GM23338 (cell line): ENCODE measurements around the gene APPL2. TPM values are rescaled to one million over a fixed set of nuclear protein-coding genes. Genes with fewer than 3 reads are reported as not detected.
A peak's percentile ranks its signal among the peaks of the same experiment; 100 is the strongest.

ENCODE experiments used
- ATAC-seq: fragments of 200-7000 bp; cut with Tn5 transposase; 3 replicates; pipeline ENCODE4 v1.9.1; 2020
- DNase-seq: peaks from one replicate; pipeline ENCODE4 v3.0.0-alpha.2; 2015; ENCODE audit warnings: low spot score
- H2AFZ ChIP-seq: fragments of 200-600 bp; sonication (generic); 2 replicates; pipeline ENCODE4 v1.8.0; 2016; ENCODE audit warnings: antibody characterized with exemption, mild to moderate bottlenecking, moderate library complexity
- H3F3A ChIP-seq: fragments of 200-600 bp; sonication (generic); replicated peaks from 2 replicates; pipeline ENCODE4 v1.8.0; 2017; ENCODE audit warnings: antibody characterized with exemption, mixed run types, low read depth
- H3K27ac ChIP-seq: fragments of 200-600 bp; sonication (generic); 2 replicates; pipeline ENCODE4 v1.6.1; 2016; ENCODE audit warnings: low read depth
- H3K27me3 ChIP-seq: fragments of 200-600 bp; sonication (generic); 2 replicates; pipeline ENCODE4 v1.8.0; 2016; ENCODE audit warnings: mild to moderate bottlenecking, mixed run types, moderate library complexity; ENCODE audit not compliant: insufficient read depth
- H3K36me3 ChIP-seq: fragments of 200-600 bp; sonication (generic); 2 replicates; pipeline ENCODE4 v1.8.0; 2016; ENCODE audit warnings: mild to moderate bottlenecking; ENCODE audit not compliant: insufficient read depth
- H3K4me1 ChIP-seq: fragments of 200-600 bp; sonication (generic); 2 replicates; pipeline ENCODE4 v1.8.0; 2016; ENCODE audit warnings: mild to moderate bottlenecking, moderate library complexity; ENCODE audit not compliant: insufficient read depth
- H3K4me2 ChIP-seq: fragments of 200-600 bp; sonication (generic); 2 replicates; pipeline ENCODE4 v1.7.1; 2017; ENCODE audit warnings: mixed run types
- H3K4me3 ChIP-seq: fragments of 200-600 bp; sonication (generic); 2 replicates; pipeline ENCODE4 v1.6.1; 2016; ENCODE audit warnings: mixed run types
- H3K79me2 ChIP-seq: fragments of 200-600 bp; sonication (generic); replicated peaks from 2 replicates; pipeline ENCODE4 v1.8.0; 2017; ENCODE audit warnings: mild to moderate bottlenecking; ENCODE audit not compliant: insufficient read depth
- H3K9me2 ChIP-seq: fragments of 200-600 bp; sonication (generic); 2 replicates; pipeline ENCODE4 v1.8.0; 2017; ENCODE audit not compliant: insufficient read depth
- H4K20me1 ChIP-seq: fragments of 200-600 bp; sonication (generic); replicated peaks from 2 replicates; pipeline ENCODE4 v1.8.0; 2017; ENCODE audit warnings: mild to moderate bottlenecking; ENCODE audit not compliant: insufficient read depth
- H3K27ac Mint-ChIP-seq: 2 replicates; pipeline ENCODE4 v1.8.0; 2020; ENCODE audit warnings: inconsistent platforms, mild to moderate bottlenecking, moderate library complexity, mixed read lengths
- H3K27me3 Mint-ChIP-seq: 3 replicates; pipeline ENCODE4 v1.8.0; 2022; ENCODE audit warnings: low read depth, mild to moderate bottlenecking, moderate library complexity, mixed read lengths, inconsistent platforms; ENCODE audit not compliant: insufficient read depth, poor library complexity
- H3K36me3 Mint-ChIP-seq: 3 replicates; pipeline ENCODE4 v1.8.0; 2021; ENCODE audit warnings: low read depth, mild to moderate bottlenecking, inconsistent platforms, moderate library complexity, mixed read lengths
- H3K4me1 Mint-ChIP-seq: 3 replicates; pipeline ENCODE4 v1.8.0; 2020; ENCODE audit warnings: mild to moderate bottlenecking, inconsistent platforms, mixed read lengths
- H3K4me3 Mint-ChIP-seq: 3 replicates; pipeline ENCODE4 v1.8.0; 2021; ENCODE audit warnings: moderate library complexity, mild to moderate bottlenecking, inconsistent platforms, mixed read lengths
- H3K9me3 Mint-ChIP-seq: 3 replicates; pipeline ENCODE4 v1.8.0; 2020; ENCODE audit warnings: moderate library complexity, mild to moderate bottlenecking, inconsistent platforms, mixed read lengths
- EZH2phosphoT487 ChIP-seq: fragments of 200-600 bp; sonication (generic); IDR thresholded peaks from one replicate; pipeline ENCODE4 v1.8.1; 2018; ENCODE audit warnings: antibody characterized with exemption; ENCODE audit not compliant: unreplicated experiment
- POLR2AphosphoS5 ChIP-seq: IDR thresholded peaks from 2 replicates; pipeline ENCODE4 v1.6.1; 2016; ENCODE audit warnings: antibody characterized with exemption, low read depth
- STAT1 ChIP-seq: IDR thresholded peaks from one replicate; pipeline ENCODE4 v1.6.1; 2016; ENCODE audit warnings: antibody characterized with exemption; ENCODE audit not compliant: unreplicated experiment
- long read RNA-seq: library from polyadenylated mRNA; unstranded; transcript quantifications from one replicate; pipeline ENCODE4 v2.0.0, GENCODE V29; 2020; ENCODE audit not compliant: unreplicated experiment
- polyA plus RNA-seq: library from polyadenylated mRNA; unstranded; fragments of >200 nt; fragmentation: Nextera tagmentation; extraction: Ambion mirVana; gene quantifications from 2 replicates; pipeline ENCODE4 v1.2.1, GENCODE V29; 2016
- total RNA-seq: library from RNA; depleted of rRNA; stranded (reverse); fragments of >200 nt; shearing (Covaris generic); gene quantifications from 2 replicates; pipeline ENCODE4 v1.2.3, GENCODE V29; 2014; rRNA removed
- TF ChIP-seq, protein P1 (sequence below): IDR thresholded peaks from 2 replicates; pipeline ENCODE4 v1.6.1; 2016; ENCODE audit warnings: antibody characterized with exemption
- TF ChIP-seq, protein P2 (sequence below): fragments of 250-450 bp; sonication (Bioruptor Pico); IDR thresholded peaks from 2 replicates; pipeline ENCODE4 v1.5.0; 2020; ENCODE audit warnings: mild to moderate bottlenecking, moderate library complexity
- TF ChIP-seq, protein P3 (sequence below), 2 experiments: fragments of 200-600 bp in 1 of 2; sonication (generic) in 1 of 2; conservative IDR thresholded peaks; 2 replicates each; pipeline versions ENCODE4 v1.5.1 to v1.6.1; 2016 to 2017; ENCODE audit warnings: antibody characterized with exemption in 2 of 2, low read depth in 2 of 2, mild to moderate bottlenecking in 2 of 2, moderate library complexity in 1 of 2

Gene APPL2, protein sequence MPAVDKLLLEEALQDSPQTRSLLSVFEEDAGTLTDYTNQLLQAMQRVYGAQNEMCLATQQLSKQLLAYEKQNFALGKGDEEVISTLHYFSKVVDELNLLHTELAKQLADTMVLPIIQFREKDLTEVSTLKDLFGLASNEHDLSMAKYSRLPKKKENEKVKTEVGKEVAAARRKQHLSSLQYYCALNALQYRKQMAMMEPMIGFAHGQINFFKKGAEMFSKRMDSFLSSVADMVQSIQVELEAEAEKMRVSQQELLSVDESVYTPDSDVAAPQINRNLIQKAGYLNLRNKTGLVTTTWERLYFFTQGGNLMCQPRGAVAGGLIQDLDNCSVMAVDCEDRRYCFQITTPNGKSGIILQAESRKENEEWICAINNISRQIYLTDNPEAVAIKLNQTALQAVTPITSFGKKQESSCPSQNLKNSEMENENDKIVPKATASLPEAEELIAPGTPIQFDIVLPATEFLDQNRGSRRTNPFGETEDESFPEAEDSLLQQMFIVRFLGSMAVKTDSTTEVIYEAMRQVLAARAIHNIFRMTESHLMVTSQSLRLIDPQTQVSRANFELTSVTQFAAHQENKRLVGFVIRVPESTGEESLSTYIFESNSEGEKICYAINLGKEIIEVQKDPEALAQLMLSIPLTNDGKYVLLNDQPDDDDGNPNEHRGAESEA
- total RNA-seq (15.1 and 17.4 TPM in 2 replicates), polyA plus RNA-seq (6.2 and 9.3 TPM in 2 replicates)
- long read RNA-seq, partial matches to known transcripts = 3 of 4 reads
- long read RNA-seq, other reads (novel, unspliced or antisense) = 1 of 4 reads

DNA sequence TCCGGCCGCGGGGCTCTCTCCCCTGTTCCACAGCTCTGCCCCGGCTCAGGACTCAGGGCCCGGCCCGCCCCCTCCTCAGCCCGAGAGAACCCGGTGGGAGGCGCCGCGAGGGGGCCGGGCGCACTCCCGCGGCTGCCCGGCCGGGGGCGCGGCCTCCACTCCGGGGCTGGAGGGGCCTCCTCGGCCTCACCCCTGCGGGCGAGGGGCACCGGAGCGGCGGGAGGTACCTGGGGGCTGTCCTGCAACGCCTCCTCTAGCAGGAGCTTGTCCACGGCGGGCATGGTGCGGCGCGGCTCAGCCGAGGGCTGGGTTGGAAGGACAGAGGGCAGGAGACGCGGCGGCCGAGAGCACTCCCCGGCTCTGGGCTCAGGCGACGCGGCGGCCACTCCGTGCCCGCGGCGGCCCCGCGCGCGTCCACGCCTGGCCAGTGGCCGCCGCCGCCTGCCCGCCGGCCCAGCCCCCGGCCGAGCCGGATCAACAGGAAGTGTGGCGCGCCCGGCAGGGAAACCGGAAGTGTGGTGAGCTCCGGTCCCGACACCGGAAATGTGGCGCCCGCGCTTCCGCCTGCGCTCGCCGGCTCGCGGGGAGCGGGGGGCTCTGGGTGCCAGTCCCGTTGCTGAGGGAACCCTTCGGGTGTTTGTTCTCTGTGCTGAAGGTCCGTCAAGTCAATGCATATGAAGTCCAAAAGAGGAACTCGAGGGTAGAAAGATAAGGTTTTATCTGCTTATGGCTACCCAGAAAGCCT is at the start of gene APPL2:
APPL2 (minus strand) TSS at position 443 of the 745 bp plus-strand sequence; CDS start at position 281, 162 bp downstream.
- H3K27ac Mint-ChIP-seq = no peak within 1 kb of the TSS
- Histone ChIP-seq H3K9me2 (no peaks in the 10 kb centered on the region), H3K79me2 (peaks cover 31% of the 10 kb centered on the region), H3K27ac (peak within 1 kb of the TSS; percentile 72; the same call in 1 of the 2 replicates), H3K4me3 (peak within 1 kb of the TSS; percentile 88), H3K4me2 (peak within 1 kb of the TSS; percentile 92), H3K36me3 (no peaks in the 10 kb centered on the region), H3K4me1 (peaks cover 9% of the 10 kb centered on the region), H3K27me3 (no peaks in the 10 kb centered on the region), H4K20me1 (no peaks in the 10 kb centered on the region), H2AFZ (peak within 1 kb of the TSS; percentile 92), H3F3A (no peaks in the 10 kb centered on the region)
- DNase-seq (peak; percentile 91), ATAC-seq (peak; percentile 88)
- peaks cover 17% of the 10 kb centered on the region for H3K4me1 Mint-ChIP-seq
- H3K36me3 Mint-ChIP-seq = no peaks in the 10 kb centered on the region
- H3K9me3 Mint-ChIP-seq = no peaks in the 10 kb centered on the region
- H3K27me3 Mint-ChIP-seq = no peaks in the 10 kb centered on the region
- peak within 1 kb of the TSS; percentile 86 for H3K4me3 Mint-ChIP-seq
- TF ChIP-seq, protein P1, sequence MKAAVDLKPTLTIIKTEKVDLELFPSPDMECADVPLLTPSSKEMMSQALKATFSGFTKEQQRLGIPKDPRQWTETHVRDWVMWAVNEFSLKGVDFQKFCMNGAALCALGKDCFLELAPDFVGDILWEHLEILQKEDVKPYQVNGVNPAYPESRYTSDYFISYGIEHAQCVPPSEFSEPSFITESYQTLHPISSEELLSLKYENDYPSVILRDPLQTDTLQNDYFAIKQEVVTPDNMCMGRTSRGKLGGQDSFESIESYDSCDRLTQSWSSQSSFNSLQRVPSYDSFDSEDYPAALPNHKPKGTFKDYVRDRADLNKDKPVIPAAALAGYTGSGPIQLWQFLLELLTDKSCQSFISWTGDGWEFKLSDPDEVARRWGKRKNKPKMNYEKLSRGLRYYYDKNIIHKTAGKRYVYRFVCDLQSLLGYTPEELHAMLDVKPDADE = peak; percentile 85
- TF ChIP-seq, protein P2, sequence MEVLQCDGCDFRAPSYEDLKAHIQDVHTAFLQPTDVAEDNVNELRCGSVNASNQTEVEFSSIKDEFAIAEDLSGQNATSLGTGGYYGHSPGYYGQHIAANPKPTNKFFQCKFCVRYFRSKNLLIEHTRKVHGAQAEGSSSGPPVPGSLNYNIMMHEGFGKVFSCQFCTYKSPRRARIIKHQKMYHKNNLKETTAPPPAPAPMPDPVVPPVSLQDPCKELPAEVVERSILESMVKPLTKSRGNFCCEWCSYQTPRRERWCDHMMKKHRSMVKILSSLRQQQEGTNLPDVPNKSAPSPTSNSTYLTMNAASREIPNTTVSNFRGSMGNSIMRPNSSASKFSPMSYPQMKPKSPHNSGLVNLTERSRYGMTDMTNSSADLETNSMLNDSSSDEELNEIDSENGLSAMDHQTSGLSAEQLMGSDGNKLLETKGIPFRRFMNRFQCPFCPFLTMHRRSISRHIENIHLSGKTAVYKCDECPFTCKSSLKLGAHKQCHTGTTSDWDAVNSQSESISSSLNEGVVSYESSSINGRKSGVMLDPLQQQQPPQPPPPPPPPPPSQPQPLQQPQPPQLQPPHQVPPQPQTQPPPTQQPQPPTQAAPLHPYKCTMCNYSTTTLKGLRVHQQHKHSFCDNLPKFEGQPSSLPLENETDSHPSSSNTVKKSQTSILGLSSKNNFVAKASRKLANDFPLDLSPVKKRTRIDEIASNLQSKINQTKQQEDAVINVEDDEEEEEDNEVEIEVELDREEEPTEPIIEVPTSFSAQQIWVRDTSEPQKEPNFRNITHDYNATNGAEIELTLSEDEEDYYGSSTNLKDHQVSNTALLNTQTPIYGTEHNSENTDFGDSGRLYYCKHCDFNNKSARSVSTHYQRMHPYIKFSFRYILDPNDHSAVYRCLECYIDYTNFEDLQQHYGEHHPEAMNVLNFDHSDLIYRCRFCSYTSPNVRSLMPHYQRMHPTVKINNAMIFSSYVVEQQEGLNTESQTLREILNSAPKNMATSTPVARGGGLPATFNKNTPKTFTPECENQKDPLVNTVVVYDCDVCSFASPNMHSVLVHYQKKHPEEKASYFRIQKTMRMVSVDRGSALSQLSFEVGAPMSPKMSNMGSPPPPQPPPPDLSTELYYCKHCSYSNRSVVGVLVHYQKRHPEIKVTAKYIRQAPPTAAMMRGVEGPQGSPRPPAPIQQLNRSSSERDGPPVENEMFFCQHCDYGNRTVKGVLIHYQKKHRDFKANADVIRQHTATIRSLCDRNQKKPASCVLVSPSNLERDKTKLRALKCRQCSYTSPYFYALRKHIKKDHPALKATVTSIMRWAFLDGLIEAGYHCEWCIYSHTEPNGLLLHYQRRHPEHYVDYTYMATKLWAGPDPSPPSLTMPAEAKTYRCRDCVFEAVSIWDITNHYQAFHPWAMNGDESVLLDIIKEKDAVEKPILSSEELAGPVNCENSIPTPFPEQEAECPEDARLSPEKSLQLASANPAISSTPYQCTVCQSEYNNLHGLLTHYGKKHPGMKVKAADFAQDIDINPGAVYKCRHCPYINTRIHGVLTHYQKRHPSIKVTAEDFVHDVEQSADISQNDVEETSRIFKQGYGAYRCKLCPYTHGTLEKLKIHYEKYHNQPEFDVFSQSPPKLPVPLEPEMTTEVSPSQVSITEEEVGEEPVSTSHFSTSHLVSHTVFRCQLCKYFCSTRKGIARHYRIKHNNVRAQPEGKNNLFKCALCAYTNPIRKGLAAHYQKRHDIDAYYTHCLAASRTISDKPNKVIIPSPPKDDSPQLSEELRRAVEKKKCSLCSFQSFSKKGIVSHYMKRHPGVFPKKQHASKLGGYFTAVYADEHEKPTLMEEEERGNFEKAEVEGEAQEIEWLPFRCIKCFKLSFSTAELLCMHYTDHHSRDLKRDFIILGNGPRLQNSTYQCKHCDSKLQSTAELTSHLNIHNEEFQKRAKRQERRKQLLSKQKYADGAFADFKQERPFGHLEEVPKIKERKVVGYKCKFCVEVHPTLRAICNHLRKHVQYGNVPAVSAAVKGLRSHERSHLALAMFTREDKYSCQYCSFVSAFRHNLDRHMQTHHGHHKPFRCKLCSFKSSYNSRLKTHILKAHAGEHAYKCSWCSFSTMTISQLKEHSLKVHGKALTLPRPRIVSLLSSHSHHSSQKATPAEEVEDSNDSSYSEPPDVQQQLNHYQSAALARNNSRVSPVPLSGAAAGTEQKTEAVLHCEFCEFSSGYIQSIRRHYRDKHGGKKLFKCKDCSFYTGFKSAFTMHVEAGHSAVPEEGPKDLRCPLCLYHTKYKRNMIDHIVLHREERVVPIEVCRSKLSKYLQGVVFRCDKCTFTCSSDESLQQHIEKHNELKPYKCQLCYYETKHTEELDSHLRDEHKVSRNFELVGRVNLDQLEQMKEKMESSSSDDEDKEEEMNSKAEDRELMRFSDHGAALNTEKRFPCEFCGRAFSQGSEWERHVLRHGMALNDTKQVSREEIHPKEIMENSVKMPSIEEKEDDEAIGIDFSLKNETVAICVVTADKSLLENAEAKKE (CRISPR knock-in tag) = no peak
- TF ChIP-seq, protein P3, sequence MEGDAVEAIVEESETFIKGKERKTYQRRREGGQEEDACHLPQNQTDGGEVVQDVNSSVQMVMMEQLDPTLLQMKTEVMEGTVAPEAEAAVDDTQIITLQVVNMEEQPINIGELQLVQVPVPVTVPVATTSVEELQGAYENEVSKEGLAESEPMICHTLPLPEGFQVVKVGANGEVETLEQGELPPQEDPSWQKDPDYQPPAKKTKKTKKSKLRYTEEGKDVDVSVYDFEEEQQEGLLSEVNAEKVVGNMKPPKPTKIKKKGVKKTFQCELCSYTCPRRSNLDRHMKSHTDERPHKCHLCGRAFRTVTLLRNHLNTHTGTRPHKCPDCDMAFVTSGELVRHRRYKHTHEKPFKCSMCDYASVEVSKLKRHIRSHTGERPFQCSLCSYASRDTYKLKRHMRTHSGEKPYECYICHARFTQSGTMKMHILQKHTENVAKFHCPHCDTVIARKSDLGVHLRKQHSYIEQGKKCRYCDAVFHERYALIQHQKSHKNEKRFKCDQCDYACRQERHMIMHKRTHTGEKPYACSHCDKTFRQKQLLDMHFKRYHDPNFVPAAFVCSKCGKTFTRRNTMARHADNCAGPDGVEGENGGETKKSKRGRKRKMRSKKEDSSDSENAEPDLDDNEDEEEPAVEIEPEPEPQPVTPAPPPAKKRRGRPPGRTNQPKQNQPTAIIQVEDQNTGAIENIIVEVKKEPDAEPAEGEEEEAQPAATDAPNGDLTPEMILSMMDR (conservative IDR thresholded peaks at IDR 0.05; ENCODE audit: low read depth in 2 of 2) = peak; percentile 9 to 24; a peak in 2 of 4 replicates
- TF ChIP-seq POLR2AphosphoS5 (peak; percentile 87), STAT1 (no peak), EZH2phosphoT487 (no peak)
